Measurements from ENCODE around the gene ECEL1. TPM values are rescaled to one million over a fixed set of nuclear protein-coding genes. Genes with fewer than 3 reads are reported as not detected.

ECEL1 gene
- total and polyA plus RNA-seq, 2 of the 4 experiments (the other 2 are of a cell fraction) = not detected

DNA sequence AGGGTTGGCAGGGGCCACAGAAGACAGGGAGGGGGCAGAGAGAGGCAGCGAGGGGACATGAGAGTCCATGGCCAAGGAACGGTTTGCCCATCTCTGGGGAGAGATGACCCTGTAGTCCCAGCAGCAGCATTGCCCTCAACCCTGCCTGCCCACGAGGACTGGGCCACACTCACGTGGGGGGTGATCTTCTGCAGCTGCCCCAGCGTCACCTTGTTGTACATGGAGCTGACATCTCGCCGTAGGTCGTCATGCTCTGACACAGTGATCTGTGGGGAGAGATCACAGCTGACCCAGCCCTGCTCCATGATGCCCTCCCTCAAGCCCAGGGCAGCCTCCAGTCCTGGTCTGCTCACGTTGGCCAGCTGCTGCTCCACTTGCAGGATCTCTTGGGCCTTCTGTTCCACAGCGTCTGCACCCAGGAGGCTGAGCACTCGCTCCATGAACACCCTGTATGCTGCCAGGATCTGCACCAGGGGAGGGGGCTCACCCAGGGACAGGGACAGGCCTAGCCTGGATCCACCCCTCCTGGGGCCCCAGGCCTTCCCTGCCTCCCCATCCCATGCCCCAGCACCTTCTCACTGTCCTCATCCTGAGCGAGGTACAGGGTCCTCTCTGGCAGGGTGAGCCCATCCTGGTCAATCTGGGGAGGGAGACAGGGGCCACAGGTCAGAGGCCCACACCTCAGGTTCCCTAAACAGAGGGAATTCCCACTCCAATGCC lies 2.8 kb downstream of the ECEL1 start:
- no peak overlapping the region for H3K4ac ChIP-seq (ENCODE audit: low read depth, low read length)
- no peak overlapping the region for H2BK120ac ChIP-seq (ENCODE audit: low read depth, low read length)
- dilution Hi-C loops (cut with HindIII; ENCODE audit: low sequenced_read_pairs, unreplicated experiment) (no loop called here), in situ Hi-C loops (cut with MboI; ENCODE audit: low sequenced_read_pairs) (no loop called here), intact Hi-C loops (cut with micrococcal nuclease) (no loop called here)
- no peak for ATAC-seq (ENCODE audit: low read depth)
- no peak overlapping the region for H4K8ac ChIP-seq (ENCODE audit: low read depth in 2 of 2, low read length in 2 of 2)
- no peak overlapping the region for H2BK15ac ChIP-seq (ENCODE audit: low read depth, low read length)
- H3K9me1 ChIP-seq (ENCODE audit: insufficient read depth, low read length) = no peaks in the 10 kb centered on the region
- H3K9ac ChIP-seq (ENCODE audit: low read depth, low read length) = no peak overlapping the region
- H3K18ac ChIP-seq (ENCODE audit: low read depth, low read length) = no peak overlapping the region
- no peaks in the 10 kb centered on the region; the same call in 1 of the 2 replicates for H4K20me1 ChIP-seq (ENCODE audit: insufficient read depth, low read length)
- TF ChIP-seq CHD1 (IDR thresholded peaks at IDR 0.05; ENCODE audit: low read depth, low read length) (no peak), FOS (IDR thresholded peaks at IDR 0.05; ENCODE audit: low read depth, low read length) (no peak), RCOR1 (IDR thresholded peaks at IDR 0.05; ENCODE audit: insufficient replicate concordance, low read length) (no peak), MXI1 (IDR thresholded peaks at IDR 0.05; ENCODE audit: borderline replicate concordance, low read depth, low read length) (no peak), CEBPB (IDR thresholded peaks at IDR 0.05; ENCODE audit: low read depth, low read length) (no peak), POLR2A (IDR thresholded peaks at IDR 0.05; ENCODE audit: low read depth, low read length) (no peak), MAZ (IDR thresholded peaks at IDR 0.05; ENCODE audit: borderline replicate concordance, low read depth, low read length) (no peak), MAFK (IDR thresholded peaks at IDR 0.05; ENCODE audit: low read depth, low read length) (no peak), BHLHE40 (IDR thresholded peaks at IDR 0.05; ENCODE audit: low read depth, low read length) (no peak), NFE2L2 (IDR thresholded peaks at IDR 0.05; ENCODE audit: low read depth, low read length) (no peak), RFX5 (IDR thresholded peaks at IDR 0.05; ENCODE audit: low read depth, low read length) (no peak), SMC3 (IDR thresholded peaks at IDR 0.05; ENCODE audit: low read depth, low read length) (no peak), RAD21 (IDR thresholded peaks at IDR 0.05; ENCODE audit: low read length) (no peak)
- TF ChIP-seq, protein P1, sequence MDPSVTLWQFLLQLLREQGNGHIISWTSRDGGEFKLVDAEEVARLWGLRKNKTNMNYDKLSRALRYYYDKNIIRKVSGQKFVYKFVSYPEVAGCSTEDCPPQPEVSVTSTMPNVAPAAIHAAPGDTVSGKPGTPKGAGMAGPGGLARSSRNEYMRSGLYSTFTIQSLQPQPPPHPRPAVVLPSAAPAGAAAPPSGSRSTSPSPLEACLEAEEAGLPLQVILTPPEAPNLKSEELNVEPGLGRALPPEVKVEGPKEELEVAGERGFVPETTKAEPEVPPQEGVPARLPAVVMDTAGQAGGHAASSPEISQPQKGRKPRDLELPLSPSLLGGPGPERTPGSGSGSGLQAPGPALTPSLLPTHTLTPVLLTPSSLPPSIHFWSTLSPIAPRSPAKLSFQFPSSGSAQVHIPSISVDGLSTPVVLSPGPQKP (IDR thresholded peaks at IDR 0.05; ENCODE audit: borderline replicate concordance, low read depth, low read length) = no peak
- TF ChIP-seq, protein P2, sequence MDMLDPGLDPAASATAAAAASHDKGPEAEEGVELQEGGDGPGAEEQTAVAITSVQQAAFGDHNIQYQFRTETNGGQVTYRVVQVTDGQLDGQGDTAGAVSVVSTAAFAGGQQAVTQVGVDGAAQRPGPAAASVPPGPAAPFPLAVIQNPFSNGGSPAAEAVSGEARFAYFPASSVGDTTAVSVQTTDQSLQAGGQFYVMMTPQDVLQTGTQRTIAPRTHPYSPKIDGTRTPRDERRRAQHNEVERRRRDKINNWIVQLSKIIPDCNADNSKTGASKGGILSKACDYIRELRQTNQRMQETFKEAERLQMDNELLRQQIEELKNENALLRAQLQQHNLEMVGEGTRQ (IDR thresholded peaks at IDR 0.05; ENCODE audit: low read depth, low read length) = no peak
- TF ChIP-seq, protein P3, sequence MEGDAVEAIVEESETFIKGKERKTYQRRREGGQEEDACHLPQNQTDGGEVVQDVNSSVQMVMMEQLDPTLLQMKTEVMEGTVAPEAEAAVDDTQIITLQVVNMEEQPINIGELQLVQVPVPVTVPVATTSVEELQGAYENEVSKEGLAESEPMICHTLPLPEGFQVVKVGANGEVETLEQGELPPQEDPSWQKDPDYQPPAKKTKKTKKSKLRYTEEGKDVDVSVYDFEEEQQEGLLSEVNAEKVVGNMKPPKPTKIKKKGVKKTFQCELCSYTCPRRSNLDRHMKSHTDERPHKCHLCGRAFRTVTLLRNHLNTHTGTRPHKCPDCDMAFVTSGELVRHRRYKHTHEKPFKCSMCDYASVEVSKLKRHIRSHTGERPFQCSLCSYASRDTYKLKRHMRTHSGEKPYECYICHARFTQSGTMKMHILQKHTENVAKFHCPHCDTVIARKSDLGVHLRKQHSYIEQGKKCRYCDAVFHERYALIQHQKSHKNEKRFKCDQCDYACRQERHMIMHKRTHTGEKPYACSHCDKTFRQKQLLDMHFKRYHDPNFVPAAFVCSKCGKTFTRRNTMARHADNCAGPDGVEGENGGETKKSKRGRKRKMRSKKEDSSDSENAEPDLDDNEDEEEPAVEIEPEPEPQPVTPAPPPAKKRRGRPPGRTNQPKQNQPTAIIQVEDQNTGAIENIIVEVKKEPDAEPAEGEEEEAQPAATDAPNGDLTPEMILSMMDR (conservative IDR thresholded peaks at IDR 0.05; ENCODE audit: low read depth, low read length) = no peak
- H2AK5ac ChIP-seq (ENCODE audit: low read depth, low read length) = no peak overlapping the region
- H3K36me3 ChIP-seq (ENCODE audit: control insufficient read depth, insufficient read depth, low read length) = no peaks in the 10 kb centered on the region
- H3K79me1 ChIP-seq (ENCODE audit: low read depth in 1 of 2, low read length in 2 of 2) = no peaks in the 10 kb centered on the region
- no peak overlapping the region for H2AFZ ChIP-seq (replicated peaks; ENCODE audit: low read length, poor library complexity)
- H3K23ac ChIP-seq (ENCODE audit: low read depth, low read length) = no peak overlapping the region
- H3K27me3 ChIP-seq (ENCODE audit: control insufficient read depth, insufficient read depth, low read length) = peaks cover 65% of the 10 kb centered on the region
- no peak overlapping the region for H3K14ac ChIP-seq (replicated peaks; ENCODE audit: low read depth, low read length)
- H3K4me2 ChIP-seq (ENCODE audit: low read depth, low read length) = no peak overlapping the region
- no peak overlapping the region for H3K56ac ChIP-seq (ENCODE audit: extremely low read depth, insufficient read depth, low read length)
- H3K27ac ChIP-seq (ENCODE audit: insufficient read depth, low read length) = no peak overlapping the region
- POLR2A ChIA-PET (ENCODE audit: unreplicated experiment) = no interaction called here
- no peak overlapping the region for H2BK5ac ChIP-seq (ENCODE audit: low read depth, low read length, poor library complexity, severe bottlenecking)
- CTCF ChIA-PET = no interaction called here
- no peaks in the 10 kb centered on the region; the same call in 1 of the 2 replicates for H3K4me1 ChIP-seq (ENCODE audit: control insufficient read depth, insufficient read depth, low read length)
- no peak for DNase-seq
- 70% methylated on average over 2 of the region's 12 CpGs; no CpG with 5 or more reads in 1 of the 2 experiments for WGBS, 2 experiments (ENCODE audit: extremely low coverage in 2 of 2, insufficient read length in 1 of 2)
- H4K91ac ChIP-seq (ENCODE audit: insufficient read depth, low read depth, low read length) = no peak overlapping the region
- H3K9me3 ChIP-seq (ENCODE audit: control insufficient read depth, insufficient read depth, low read length) = no peaks in the 10 kb centered on the region
- H3K4me3 ChIP-seq (ENCODE audit: insufficient read depth, low read depth, low read length) = no peak overlapping the region
- BruUV-seq (replicated peaks) = no TSS peak
- H4K5ac ChIP-seq (ENCODE audit: low read depth, low read length) = no peak overlapping the region
- H2BK20ac ChIP-seq (ENCODE audit: low read depth, low read length) = no peak overlapping the region
- H2AK9ac ChIP-seq (replicated peaks; ENCODE audit: low read depth, low read length, poor library complexity) = no peak overlapping the region
